GM12892 (cell line): ENCODE measurements around the gene VIL1. TPM values are rescaled to one million over a fixed set of nuclear protein-coding genes. Genes with fewer than 3 reads are reported as not detected.

Source experiments
- DNase-seq: peaks from one replicate; pipeline ENCODE4 v3.0.0; 2011; ENCODE audit not compliant: insufficient read length
- FAIRE-seq: peaks from 2 replicates; lab custom pipeline; 2011; peaks lifted over from hg19 to GRCh38; lab: Jason Lieb, UNC
- POLR2A ChIP-seq: IDR thresholded peaks from 2 replicates; pipeline ENCODE4 v1.6.1; 2011; ENCODE audit warnings: low read depth, low read length, control low read depth
- POLR2AphosphoS5 ChIP-seq: IDR thresholded peaks from 2 replicates; pipeline ENCODE4 v1.6.1; 2011; ENCODE audit warnings: low read depth, low read length, control low read depth
- TAF1 ChIP-seq: IDR thresholded peaks from 2 replicates; pipeline ENCODE4 v1.6.1; 2011; ENCODE audit warnings: low read depth, mild to moderate bottlenecking, control low read depth, low read length, borderline replicate concordance
- polyA plus RNA-seq: library from polyadenylated mRNA; unstranded; fragments of >200 nt; gene quantifications from one replicate; pipeline ENCODE4 v1.2.1, GENCODE V29; 2012; ENCODE audit warnings: missing spikeins, inconsistent platforms; ENCODE audit not compliant: missing spikeins

The VIL1 gene
- polyA plus RNA-seq = 0.68 TPM

- DNase-seq = no peak
- FAIRE-seq = no peak
- no peak for TF ChIP-seq POLR2A
- TF ChIP-seq POLR2AphosphoS5 = no peak
- TF ChIP-seq TAF1 = no peak
These were observed at the start of gene VIL1 for GRCh38 chr2:218418717-218419458. VIL1 (plus strand) TSS chr2:218419123; CDS start chr2:218423779, 4,656 bp downstream.

GRCh38 chr2:218369330-218369729, 49.6 kb upstream of the VIL1 start:
- DNase-seq (no peak), FAIRE-seq (no peak)
- no peak for TF ChIP-seq POLR2A
- TF ChIP-seq TAF1 = no peak
- TF ChIP-seq POLR2AphosphoS5 = no peak

- DNase-seq = no peak
- no peak for TF ChIP-seq POLR2AphosphoS5
- no peak for TF ChIP-seq POLR2A
- TF ChIP-seq TAF1 = no peak
- no peak for FAIRE-seq
These were observed 48.4 kb upstream of the VIL1 start for GRCh38 chr2:218370410-218371063.

- no peak for TF ChIP-seq TAF1
- TF ChIP-seq POLR2A = no peak
- no peak for TF ChIP-seq POLR2AphosphoS5
- FAIRE-seq (no peak), DNase-seq (no peak)
These were observed 47.0 kb upstream of the VIL1 start for GRCh38 chr2:218371983-218372350.

GRCh38 chr2:218374795-218375194, 44.1 kb upstream of the VIL1 start:
- TF ChIP-seq POLR2A (no peak), POLR2AphosphoS5 (no peak), TAF1 (no peak)
- FAIRE-seq = no peak
- no peak for DNase-seq

GRCh38 chr2:218375212-218375611, 43.7 kb upstream of the VIL1 start:
- no peak for FAIRE-seq
- no peak for TF ChIP-seq TAF1
- TF ChIP-seq POLR2A = no peak
- no peak for TF ChIP-seq POLR2AphosphoS5
- no peak for DNase-seq

- no peak for TF ChIP-seq TAF1
- TF ChIP-seq POLR2A = no peak
- TF ChIP-seq POLR2AphosphoS5 = no peak
- FAIRE-seq = no peak
- no peak for DNase-seq
These were observed 40.9 kb upstream of the VIL1 start for GRCh38 chr2:218378053-218378452.

- FAIRE-seq = no peak
- no peak for DNase-seq
- TF ChIP-seq TAF1 (no peak), POLR2A (no peak), POLR2AphosphoS5 (no peak)
These were observed 37.0 kb upstream of the VIL1 start, which contains the start of gene SLC11A1 for GRCh38 chr2:218381916-218382366. SLC11A1 (plus strand) TSS chr2:218382273; CDS start chr2:218382369, 96 bp downstream.

- no peak for FAIRE-seq
- no peak for DNase-seq
- TF ChIP-seq POLR2AphosphoS5 (no peak), POLR2A (no peak), TAF1 (no peak)
These were observed 36.1 kb upstream of the VIL1 start for GRCh38 chr2:218382785-218383184.

GRCh38 chr2:218383892-218384519, 34.9 kb upstream of the VIL1 start:
- TF ChIP-seq TAF1 = no peak
- TF ChIP-seq POLR2AphosphoS5 = no peak
- no peak for TF ChIP-seq POLR2A
- FAIRE-seq (no peak), DNase-seq (no peak)

- no peak for DNase-seq
- FAIRE-seq = no peak
- TF ChIP-seq POLR2A = no peak
- no peak for TF ChIP-seq POLR2AphosphoS5
- TF ChIP-seq TAF1 = no peak
These were observed 33.9 kb upstream of the VIL1 start for GRCh38 chr2:218384975-218385374.
